ENCODE measurements around the gene FMO2.
"Not testable (repeated sequence)": the region's sequence is repeated elsewhere in the genome, so short reads cannot be mapped to it uniquely, and the experiment has no call there.

FMO2 gene

DNA sequence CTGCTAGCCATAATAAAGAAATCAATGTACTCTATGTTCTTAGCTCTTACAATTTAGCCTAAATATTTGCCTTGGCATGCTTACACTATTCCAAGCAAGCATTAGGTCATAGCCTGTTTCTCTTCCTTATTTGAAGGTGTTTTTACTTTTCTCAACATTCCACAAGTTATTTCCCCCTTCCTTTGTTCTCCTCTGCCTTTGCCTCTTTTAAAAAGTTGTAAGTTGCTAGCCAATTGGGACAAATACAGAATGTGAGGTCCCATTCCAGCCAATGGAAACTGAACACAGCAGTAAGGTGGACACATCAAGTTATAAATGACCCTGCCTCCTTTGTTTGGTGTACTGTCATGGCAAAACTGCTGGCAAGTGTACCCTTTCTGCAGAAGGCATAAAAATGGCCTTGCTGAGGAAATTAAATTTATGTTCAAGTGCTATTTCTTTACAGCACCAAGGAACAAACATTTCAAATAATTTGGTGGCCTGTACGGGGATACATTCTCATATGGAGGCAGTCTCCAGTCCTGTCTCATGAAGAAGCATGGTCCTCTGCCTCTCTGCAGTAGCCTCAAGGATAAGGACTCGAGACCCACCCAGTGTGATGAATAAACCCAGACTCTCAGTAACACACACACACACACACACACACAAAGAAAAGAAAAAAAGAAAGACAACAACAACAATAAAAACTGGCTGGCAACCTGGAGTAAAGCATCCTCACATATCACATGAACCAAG, 34.4 kb downstream of the FMO2 start:
- DNase-seq (ENCODE audit: low read depth in 2 of 2) = no peak

DNA sequence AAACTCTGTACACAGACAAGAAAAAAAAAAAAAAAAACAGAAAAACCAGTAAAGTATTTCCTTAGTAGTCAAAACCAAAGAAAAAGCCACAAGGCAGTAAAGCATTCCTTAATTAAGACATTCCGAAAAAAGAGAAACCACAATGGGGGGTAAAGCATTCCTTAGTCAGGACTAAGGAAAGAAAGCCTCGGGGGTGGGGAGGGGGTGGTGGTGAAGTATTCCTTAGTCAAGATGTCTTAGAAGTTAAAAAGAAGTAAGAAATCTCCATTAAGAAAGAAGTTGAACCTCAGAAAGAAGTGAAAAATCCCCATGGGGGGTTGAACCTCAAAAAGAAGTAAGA, 35.0 kb downstream of the FMO2 start:
- DNase-seq (ENCODE audit: low read depth in 2 of 2) = no peak

DNA sequence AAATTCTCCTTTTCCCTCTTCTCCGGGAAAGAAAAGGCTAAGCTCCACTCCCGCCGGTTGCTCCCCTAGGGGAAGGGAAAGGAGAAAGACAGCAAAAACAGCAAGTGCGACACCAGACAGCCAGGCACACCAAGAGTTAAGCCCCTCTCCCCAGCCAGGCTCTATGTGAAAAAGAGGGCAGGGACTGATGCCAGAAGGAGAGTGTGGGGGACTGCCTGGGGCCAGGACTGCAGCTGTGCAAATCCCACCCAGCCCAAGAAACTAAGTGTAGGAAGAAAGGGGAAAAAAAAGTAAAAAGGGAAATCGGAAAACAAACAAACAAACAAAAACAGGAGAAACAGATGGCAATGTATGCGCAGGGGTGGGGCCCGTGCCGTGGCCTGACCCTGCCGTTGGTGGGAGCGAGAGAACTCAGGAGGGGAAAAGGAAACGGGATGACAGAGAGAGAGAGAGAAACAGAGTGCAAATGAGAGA, 35.5 kb downstream of the FMO2 start:
- no peak for DNase-seq (ENCODE audit: low read depth in 2 of 2)

DNA sequence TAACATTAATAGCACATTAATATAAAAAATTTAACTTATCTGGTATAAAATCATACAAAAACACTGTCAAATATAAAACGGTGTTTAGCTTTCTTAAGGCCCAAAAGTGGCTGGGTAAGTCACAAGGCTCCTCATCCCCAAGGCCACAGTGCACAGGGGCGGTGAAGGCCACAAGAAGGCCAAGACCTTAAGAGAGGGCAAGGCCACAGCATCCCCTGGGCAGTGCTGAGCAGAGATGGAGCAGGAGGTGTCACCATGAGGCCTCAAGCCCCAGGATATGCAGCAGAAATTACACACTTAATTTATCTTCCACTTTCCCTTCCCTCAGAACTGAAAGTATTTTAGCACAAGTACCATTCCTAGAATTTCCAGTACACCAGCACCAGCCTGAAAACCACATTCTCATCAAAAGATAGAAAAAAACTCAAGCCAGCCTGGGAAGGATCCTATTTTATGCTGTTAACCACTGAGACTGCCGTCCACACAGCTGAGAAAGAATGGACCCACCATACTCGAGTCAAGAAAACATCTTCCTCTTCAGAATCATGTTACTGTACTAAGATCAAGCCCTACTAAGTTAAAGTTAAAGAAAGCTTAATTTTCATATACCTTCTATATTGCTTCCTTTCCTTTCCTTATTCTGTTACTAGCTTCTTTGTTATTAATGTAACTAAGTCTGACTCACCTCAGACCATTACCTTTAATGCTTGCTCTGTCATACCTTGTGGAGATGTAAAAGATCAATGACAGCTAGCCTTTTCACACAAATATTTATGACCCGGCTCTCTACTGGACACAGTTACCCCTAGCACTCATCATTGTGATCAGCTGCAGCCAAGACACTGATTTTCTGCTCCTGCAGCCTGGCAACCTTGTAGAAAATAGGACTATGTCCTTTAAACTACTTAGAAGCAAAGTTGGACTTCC, 36.8 kb downstream of the FMO2 start:
- no peak for DNase-seq (ENCODE audit: low read depth in 2 of 2)

DNA sequence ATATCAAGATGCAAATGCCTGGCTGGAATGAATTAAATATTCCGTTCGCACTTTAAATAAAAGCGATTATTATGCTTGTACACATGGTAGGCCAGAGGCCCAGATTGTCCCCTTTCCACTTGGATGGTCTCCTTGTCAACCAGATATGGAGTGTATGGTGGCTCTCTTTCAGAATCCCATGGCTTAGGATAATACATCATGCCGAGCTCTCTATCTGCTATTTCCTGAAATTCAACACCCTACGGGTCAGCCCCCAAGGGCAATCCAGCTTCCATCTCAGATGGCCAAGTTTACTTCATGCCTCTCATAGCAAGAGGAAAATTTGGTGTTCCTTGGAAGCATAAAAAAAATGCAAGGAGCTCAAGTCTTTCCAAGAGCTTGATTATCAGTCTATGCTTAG, 37.8 kb downstream of the FMO2 start:
- DNase-seq (ENCODE audit: low read depth in 2 of 2) = no peak

DNA sequence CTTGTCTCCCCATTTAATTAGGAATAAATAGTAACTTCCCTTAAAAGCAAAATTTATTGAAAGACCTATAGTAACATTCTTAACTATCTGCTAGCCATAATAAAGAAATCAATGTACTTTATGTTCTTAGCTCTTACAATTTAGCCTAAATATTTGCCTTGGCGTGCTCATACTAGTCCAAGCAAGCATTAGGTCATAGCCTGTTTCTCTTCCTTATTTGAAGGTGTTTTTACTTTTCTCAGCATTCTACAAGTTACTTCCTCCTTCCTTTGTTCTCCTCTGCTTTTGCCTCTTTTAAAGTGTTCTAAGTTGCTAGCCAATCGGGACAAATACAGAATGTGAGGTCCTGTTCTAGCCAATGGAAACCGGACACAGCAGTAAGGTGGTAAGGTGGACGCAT, 39.2 kb downstream of the FMO2 start:
- not testable (repeated sequence) for DNase-seq (ENCODE audit: low read depth in 2 of 2)

DNA sequence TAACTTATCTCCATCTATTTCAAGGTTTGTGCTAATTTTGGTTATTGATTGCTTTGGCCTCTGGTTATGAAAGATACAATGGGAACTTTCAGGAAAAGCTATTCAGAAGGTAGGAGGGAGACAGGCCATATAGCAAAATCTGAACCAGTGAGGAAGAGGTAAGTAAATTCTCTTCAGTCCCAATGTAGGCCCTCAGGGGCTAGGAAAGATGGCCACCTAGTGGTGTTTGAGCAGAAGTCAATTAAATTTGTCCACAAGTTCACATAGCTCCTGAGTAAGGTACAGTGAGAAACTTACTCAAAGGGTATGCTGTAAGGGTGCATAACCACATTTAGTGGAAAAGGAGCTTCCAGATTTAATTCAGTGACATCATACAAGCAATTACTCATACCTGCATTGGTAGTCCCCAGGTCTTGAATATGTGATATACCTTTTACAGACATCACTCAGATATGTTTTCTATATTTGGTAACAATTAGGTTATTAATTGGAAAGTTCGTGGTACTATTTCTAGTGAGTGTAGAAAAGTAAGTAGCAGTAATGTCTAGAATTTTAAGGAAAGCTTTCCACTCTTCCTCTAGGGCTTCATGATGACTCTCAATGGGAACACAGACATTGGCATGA, 41.8 kb downstream of the FMO2 start:
- DNase-seq (ENCODE audit: low read depth in 2 of 2) = no peak

DNA sequence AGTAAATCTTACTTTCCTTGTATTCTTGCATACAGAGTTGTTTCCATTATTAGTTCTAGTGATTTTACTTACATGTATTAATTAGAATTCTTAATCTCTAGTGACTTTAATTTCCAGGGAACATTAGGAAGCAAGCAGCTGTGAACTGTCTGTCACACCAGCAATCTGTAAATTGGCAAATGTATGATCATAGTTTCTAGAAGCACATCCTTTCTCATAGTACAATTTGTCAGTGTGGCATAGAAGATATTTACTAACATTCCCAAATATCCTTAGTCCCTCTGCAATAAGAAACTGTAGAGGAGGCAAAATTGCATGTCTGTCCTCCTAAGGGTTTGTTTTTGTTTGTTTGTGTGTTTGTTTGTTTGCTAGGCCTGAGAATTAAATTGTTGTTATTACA, 46.2 kb downstream of the FMO2 start:
- DNase-seq (ENCODE audit: low read depth in 2 of 2) = no peak

DNA sequence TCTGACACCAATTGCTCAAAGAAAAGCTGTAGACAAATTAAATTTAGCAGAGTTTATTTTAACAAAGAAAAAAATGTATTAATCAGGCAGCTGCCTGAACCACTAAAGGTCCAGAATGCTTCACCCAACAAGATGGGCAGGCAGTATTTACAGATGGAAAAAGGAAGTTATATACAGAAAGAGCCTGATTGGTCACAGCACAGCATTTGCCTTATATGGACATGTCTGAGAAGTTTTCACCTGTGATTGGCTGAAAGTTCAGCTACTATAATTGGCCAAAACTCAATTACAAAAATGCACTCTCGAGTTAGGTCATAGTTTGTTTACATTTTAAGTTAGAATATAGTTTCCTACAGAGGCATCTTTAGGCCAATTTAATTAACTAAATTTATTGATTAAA, 48.1 kb downstream of the FMO2 start:
- DNase-seq (ENCODE audit: low read depth in 2 of 2) = no peak

DNA sequence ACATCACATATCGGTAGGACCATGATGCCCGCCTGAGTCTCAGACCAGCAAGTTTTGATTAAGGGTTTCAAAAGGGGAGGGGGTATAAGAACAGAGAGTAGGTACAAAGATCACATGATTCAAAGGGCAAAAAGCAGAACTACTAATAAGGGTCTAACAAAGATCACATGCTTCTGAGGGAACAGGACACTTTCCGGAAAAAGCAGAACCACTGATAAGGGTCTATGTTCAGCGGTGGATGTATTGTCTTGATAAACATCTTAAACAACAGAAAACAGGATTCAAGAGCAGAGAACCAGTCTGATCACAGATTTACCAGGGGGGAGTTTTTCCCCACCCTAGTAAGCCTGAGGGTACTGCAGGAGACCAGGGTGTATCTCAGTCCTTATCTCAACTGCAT, 51.1 kb downstream of the FMO2 start:
- not testable (repeated sequence) for DNase-seq (ENCODE audit: low read depth in 2 of 2)

DNA sequence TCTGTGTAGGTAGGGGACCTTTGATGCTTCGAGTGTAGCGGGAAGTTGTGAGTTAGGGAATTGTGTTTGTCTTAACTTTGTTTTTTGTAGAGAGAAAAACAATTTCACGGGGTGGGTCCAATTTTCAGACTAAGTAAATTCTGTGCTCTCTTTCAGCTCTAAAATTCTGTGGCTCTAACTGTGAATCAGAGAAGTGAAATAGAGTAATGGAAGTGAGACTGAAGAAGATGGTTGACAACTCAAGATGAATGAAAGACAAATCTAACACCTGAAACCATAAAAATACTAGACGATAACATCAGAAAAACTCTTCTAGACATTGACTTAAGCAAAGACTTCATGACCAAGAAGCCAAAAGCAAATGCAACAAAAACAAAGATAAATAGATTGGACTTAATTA, 58.8 kb downstream of the FMO2 start:
- DNase-seq (ENCODE audit: low read depth in 2 of 2) = no peak

DNA sequence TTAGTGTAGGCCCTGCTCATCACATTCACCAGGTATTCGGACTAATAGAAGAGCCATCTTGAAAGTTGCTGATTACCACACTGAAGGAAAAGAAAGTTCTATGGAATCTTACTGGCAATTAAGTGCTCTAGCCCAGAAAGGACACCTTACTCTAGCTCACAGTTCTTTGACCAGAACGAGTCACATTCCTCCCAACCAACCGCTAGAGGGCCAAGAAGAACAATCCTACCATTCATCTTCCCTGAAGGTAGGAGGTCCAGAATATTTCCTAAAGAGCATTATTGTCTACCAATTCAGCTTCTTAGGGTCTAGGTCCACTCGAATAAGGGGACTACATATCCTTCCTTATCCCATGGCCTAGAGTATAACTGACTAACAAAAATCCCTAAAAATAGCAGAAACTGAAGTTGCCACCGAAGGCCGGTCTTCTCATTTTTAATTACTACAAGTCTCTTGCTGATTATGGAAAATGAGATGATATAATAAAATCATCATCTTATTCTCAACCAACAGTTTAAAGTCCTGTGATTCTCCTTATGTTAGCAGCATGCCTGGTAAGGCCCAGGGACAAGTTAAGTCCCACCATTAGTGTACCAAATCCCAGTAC, 60.5 kb downstream of the FMO2 start:
- DNase-seq (ENCODE audit: low read depth in 2 of 2) = no peak

DNA sequence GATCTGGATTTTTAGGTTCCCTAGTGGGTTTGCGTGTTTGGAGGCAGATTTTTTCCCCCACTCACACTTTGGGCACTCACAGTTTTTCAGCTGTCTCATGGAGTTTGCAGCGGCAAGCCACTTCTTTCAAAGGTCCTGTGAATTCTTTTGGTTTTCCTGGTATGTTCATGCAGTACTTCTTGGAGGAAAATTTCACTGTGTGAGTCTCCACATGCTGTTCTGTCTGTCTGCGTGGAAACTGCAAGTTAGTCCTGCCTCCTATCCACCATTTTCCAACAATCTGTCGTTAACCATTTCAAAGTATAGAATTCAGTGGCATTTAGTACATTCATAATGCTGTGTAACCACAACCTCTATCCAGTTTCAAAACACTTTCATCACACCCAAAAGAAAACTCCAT, 62.4 kb downstream of the FMO2 start:
- DNase-seq (ENCODE audit: low read depth in 2 of 2) = no peak

DNA sequence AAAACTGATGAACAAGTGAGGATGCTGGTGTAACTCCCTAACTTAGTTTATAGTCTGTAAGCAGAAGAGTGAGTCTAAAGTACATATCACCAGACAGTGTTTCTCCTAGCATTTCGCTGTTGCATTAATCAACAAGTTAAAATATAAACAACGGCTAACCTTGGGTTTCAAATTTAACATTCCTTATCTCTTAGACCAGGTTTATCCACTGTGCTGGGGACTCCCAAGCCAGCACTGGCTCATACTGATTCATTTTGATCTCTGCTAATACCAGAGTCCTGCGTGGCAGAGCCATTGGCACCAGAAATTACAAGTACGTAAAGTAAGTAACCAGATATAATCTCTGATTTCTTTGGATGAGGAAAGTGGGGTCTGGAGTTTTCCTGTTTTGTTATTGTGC, 63.2 kb downstream of the FMO2 start, which contains the start of gene FMO1:
Gene FMO1 (plus strand): TSS at position 193 of the 400 bp plus-strand sequence. CDS start 9,594 bp downstream, outside the sequence.
- DNase-seq (ENCODE audit: low read depth in 2 of 2) = no peak

DNA sequence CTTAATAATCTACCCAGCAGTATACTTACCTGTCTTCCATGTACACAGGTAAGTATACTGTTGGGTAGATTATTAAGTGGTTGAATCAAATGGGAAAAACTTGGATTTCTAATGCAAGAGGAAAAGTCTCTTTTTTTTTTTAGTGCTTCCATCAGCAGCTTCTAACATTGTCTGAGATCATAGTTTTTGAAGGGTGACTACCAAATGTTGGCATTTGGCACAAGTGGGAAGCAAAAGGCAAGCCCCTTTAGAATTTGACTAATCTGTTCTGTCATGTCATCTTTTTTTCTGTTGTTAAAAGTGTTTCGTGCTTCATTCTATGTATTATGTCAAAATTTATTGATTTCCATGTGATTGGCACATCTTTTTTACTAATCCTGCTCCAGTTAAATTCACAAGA, 63.7 kb downstream of the FMO2 start:
- no peak for DNase-seq (ENCODE audit: low read depth in 2 of 2)

DNA sequence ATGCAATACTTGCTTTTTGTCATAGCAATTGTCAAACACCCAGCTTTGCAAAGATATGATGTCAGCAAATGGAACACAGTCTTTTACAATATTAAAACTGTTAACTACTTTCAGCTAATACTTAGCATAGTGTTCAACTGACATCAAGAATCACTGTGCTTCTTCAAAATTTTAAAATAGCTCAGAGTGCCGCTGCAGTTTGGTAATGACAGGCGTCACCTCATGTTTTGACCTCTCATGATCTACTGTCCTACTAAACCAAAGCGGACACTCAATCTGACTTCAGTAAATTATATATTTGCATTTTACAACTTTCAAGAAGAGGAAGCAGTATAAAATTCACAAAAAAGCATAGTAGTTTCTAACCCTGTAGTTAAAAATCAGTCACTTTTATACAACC, 65.2 kb downstream of the FMO2 start:
- DNase-seq (ENCODE audit: low read depth in 2 of 2) = no peak

DNA sequence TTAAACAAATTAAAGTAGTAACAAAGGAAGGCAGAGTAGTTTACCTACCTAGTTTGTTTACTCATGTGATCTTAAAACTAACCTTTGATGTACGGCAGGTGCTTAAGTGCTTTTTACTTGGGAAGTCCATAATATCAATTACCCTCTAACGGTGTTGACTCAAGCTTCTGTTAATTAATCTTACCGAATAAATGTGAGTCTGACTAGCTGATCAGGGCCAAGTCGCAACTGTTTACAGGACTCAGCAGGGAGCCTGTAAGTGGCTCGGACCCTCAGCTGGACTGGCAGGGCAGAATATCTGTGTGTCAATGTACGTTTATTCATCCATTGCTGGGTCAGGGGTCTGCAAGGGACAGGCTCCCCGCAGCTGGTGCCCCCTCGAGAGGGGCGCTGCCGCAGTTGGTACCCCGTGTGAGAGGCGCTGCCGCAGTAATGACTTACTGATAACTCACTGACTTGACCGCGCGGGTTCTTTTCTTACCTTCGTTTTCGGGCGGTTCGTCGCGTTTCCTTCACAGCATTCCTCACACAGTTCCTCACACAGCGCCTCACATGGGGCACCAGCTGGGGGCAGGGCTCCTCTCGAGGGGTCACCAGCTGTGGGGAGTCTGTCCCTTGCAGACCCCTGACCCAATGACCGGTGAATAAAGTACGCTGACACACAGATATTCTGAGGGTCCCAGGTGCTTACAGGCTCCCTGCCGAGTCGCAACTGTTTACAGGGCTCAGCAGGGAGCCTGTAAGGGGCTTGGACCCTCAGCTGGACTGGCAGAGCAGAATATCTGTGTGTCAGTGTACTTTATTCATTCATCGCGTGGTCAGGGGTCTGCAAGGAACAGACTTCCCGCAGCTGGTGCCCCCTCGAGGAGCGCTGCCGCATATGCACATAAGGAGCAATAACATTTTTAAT, 66.2 kb downstream of the FMO2 start:
- peak in 1 of 2 donors; percentile 23 for DNase-seq (ENCODE audit: low read depth in 2 of 2)

DNA sequence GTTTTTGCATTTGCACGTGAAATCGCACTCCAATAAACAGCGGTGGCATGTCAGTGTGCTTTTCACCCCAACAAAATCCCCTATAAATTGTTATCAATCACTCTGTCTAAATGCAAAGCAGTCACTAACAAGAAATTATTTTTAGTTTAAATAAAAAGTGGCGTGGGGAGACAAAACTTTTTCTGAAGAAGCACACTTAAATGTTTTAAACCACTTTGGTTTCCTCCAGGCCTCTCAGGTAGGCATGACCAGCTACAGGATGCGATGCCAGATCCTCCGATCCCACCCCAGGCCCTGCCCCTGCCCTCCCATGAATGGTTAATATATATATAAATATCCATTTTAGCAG, 66.8 kb downstream of the FMO2 start:
- no peak for DNase-seq (ENCODE audit: low read depth in 2 of 2)

DNA sequence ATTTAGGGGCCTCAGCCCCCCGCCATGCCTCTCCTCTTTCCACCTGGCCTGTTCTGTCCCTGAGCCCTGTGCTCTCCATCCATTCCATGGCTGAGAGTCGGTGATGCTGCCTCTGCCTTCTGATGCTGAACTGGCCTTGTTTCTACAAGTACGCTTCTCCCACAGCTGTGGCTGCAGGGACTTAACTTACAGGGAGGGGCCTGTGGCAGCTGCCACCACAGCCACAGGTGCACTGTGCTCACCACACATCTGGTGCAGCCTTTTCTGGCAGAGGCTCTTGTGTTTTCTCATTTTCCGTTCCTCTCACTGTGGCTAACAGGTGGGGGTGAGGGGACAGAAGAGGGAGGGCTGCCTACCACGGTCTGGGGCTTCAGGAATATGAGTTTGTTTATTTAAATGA, 67.4 kb downstream of the FMO2 start:
- DNase-seq (ENCODE audit: low read depth in 2 of 2) = no peak

DNA sequence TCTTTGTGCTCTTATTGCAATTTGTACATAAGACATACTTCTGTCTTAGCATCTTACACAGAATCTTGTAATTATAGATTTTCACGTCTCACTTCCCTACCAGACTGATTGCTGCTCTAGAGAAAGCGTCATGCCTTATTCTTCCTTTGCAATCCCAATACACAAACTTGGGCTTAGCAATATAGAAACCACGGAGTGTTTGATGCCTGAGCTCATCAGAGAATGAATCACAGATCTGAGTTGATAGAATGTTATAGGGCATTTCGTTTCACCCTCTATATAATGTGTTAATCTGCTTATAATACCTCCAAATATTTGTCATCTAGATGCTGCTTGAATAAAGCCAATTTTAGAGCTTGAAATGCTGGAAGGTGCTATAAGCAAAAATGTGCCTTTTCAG, 69.8 kb downstream of the FMO2 start:
- no peak for DNase-seq (ENCODE audit: low read depth in 2 of 2)

DNA sequence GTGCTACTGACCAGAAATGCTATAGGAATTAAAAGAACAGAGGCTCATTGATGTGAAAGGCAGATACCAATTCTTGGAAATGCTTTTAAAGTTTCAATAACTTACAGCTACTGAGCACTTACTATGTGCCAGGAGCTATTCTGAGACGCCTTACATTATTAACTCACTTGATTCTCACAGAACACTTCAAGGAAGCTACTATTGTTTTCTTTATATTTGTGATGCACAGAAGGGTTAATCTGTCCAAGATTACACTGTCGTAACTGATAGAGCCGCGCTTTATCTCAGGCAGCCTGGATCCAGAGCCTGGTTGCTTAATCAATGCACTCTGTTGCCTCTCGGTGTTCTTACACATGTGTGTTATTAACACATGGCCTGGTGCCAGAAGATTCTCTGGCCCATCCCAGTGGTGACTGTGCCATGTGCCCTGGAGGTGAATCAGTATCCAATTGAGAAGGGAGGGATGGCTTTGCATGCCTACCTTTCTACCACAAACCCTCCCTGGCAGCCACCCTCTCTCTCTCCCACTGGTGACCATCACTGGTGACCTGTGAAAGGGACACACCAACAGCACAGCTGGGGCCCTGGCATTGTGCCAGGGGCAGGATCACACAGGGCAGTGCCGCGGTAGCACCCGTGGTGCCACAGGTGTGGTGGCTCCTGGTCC, 72.0 kb downstream of the FMO2 start:
- no peak for DNase-seq (ENCODE audit: low read depth in 2 of 2)

All from stimulated activated CD4-positive, alpha-beta T cell treated with anti-CD3 and anti-CD28 coated beads, Interleukin-4, amount 100 ng/mL, for 48 hours (primary cell).